MM.1S (cell line): ENCODE data around the gene DHRS1.

Experiments used
- DNase-seq: peaks from one replicate; pipeline ENCODE4 v3.0.0-alpha.2; 2015
- H2AFZ ChIP-seq: fragments of 300-600 bp; sonication (generic); 2 replicates; pipeline ENCODE4 v1.6.0; 2016; ENCODE audit warnings: antibody characterized with exemption, low read length
- H3F3A ChIP-seq: fragments of 300-600 bp; sonication (generic); 2 replicates; pipeline ENCODE4 v1.6.1; 2016; ENCODE audit warnings: mild to moderate bottlenecking, antibody characterized with exemption, low read length, moderate library complexity, mixed read lengths; ENCODE audit not compliant: insufficient read depth
- H3K27ac ChIP-seq: fragments of 300-600 bp; sonication (generic); 2 replicates; pipeline ENCODE4 v1.5.1; 2016; ENCODE audit warnings: mild to moderate bottlenecking, low read length
- H3K27me3 ChIP-seq: fragments of 300-600 bp; sonication (generic); replicated peaks from 2 replicates; pipeline ENCODE4 v1.6.0; 2016; ENCODE audit warnings: low read length; ENCODE audit not compliant: insufficient read depth
- H3K36me3 ChIP-seq: fragments of 300-600 bp; sonication (generic); replicated peaks from 2 replicates; pipeline ENCODE4 v1.6.1; 2016; ENCODE audit warnings: mild to moderate bottlenecking, low read length, mixed read lengths; ENCODE audit not compliant: insufficient read depth
- H3K4me1 ChIP-seq: fragments of 300-600 bp; sonication (generic); 2 replicates; pipeline ENCODE4 v1.6.1; 2016; ENCODE audit warnings: low read length, mixed read lengths
- H3K4me2 ChIP-seq: fragments of 300-600 bp; sonication (generic); 2 replicates; pipeline ENCODE4 v1.6.0; 2016; ENCODE audit warnings: low read depth, low read length
- H3K4me3 ChIP-seq: fragments of 300-600 bp; sonication (generic); 2 replicates; pipeline ENCODE4 v1.5.1; 2016; ENCODE audit warnings: low read length, mixed read lengths
- H3K79me2 ChIP-seq: fragments of 300-600 bp; sonication (generic); 2 replicates; pipeline ENCODE4 v1.6.1; 2016; ENCODE audit warnings: mixed run types, low read length, mixed read lengths
- H3K9ac ChIP-seq: fragments of 300-600 bp; sonication (generic); 2 replicates; pipeline ENCODE4 v1.6.1; 2016; ENCODE audit warnings: low read length, mixed read lengths
- H3K9me2 ChIP-seq: fragments of 300-600 bp; sonication (generic); replicated peaks from 2 replicates; pipeline ENCODE4 v1.6.1; 2016; ENCODE audit warnings: mild to moderate bottlenecking, low read length, mixed read lengths; ENCODE audit not compliant: insufficient read depth
- H3K9me3 ChIP-seq: fragments of 300-600 bp; sonication (generic); replicated peaks from 2 replicates; pipeline ENCODE4 v1.6.1; 2016; ENCODE audit warnings: mild to moderate bottlenecking, low read length, mixed read lengths; ENCODE audit not compliant: insufficient read depth
- H4K20me1 ChIP-seq: fragments of 300-600 bp; sonication (generic); 2 replicates; pipeline ENCODE4 v1.6.1; 2016; ENCODE audit warnings: mild to moderate bottlenecking, low read length, moderate library complexity, mixed read lengths; ENCODE audit not compliant: insufficient read depth
- EZH2 ChIP-seq: fragments of 300-600 bp; sonication (generic); optimal IDR thresholded peaks from 2 replicates; pipeline ENCODE3; 2017; ENCODE audit warnings: low read depth, mild to moderate bottlenecking, antibody characterized with exemption, low read length, mixed read lengths
- EZH2phosphoT487 ChIP-seq: fragments of 300-600 bp; sonication (generic); IDR thresholded peaks from 2 replicates; pipeline ENCODE4 v1.6.1; 2018; ENCODE audit warnings: antibody characterized with exemption, low read length
- TF ChIP-seq, protein P1 (sequence below): fragments of 300-600 bp; sonication (generic); IDR thresholded peaks from 2 replicates; pipeline ENCODE4 v1.5.1; 2016; ENCODE audit warnings: antibody characterized with exemption, low read length, mixed read lengths

The DHRS1 gene

GRCh38 chr14:24263848-24264247 lies 35.7 kb downstream of the DHRS1 start:
- Histone ChIP-seq H3K27me3 (no peaks in the 10 kb centered on the region), H3K79me2 (no peaks in the 10 kb centered on the region), H3K36me3 (no peaks in the 10 kb centered on the region), H3K27ac (no peak overlapping the region), H3K4me2 (no peak overlapping the region), H3K4me3 (no peak overlapping the region), H3K9me2 (no peaks in the 10 kb centered on the region), H3K9me3 (no peaks in the 10 kb centered on the region), H2AFZ (no peak overlapping the region), H3K9ac (no peak overlapping the region), H4K20me1 (no peaks in the 10 kb centered on the region), H3F3A (no peaks in the 10 kb centered on the region), H3K4me1 (no peaks in the 10 kb centered on the region)
- DNase-seq = no peak
- no peak for TF ChIP-seq EZH2
- TF ChIP-seq, protein P1, sequence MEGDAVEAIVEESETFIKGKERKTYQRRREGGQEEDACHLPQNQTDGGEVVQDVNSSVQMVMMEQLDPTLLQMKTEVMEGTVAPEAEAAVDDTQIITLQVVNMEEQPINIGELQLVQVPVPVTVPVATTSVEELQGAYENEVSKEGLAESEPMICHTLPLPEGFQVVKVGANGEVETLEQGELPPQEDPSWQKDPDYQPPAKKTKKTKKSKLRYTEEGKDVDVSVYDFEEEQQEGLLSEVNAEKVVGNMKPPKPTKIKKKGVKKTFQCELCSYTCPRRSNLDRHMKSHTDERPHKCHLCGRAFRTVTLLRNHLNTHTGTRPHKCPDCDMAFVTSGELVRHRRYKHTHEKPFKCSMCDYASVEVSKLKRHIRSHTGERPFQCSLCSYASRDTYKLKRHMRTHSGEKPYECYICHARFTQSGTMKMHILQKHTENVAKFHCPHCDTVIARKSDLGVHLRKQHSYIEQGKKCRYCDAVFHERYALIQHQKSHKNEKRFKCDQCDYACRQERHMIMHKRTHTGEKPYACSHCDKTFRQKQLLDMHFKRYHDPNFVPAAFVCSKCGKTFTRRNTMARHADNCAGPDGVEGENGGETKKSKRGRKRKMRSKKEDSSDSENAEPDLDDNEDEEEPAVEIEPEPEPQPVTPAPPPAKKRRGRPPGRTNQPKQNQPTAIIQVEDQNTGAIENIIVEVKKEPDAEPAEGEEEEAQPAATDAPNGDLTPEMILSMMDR = no peak
- TF ChIP-seq EZH2phosphoT487 = no peak

DNA sequence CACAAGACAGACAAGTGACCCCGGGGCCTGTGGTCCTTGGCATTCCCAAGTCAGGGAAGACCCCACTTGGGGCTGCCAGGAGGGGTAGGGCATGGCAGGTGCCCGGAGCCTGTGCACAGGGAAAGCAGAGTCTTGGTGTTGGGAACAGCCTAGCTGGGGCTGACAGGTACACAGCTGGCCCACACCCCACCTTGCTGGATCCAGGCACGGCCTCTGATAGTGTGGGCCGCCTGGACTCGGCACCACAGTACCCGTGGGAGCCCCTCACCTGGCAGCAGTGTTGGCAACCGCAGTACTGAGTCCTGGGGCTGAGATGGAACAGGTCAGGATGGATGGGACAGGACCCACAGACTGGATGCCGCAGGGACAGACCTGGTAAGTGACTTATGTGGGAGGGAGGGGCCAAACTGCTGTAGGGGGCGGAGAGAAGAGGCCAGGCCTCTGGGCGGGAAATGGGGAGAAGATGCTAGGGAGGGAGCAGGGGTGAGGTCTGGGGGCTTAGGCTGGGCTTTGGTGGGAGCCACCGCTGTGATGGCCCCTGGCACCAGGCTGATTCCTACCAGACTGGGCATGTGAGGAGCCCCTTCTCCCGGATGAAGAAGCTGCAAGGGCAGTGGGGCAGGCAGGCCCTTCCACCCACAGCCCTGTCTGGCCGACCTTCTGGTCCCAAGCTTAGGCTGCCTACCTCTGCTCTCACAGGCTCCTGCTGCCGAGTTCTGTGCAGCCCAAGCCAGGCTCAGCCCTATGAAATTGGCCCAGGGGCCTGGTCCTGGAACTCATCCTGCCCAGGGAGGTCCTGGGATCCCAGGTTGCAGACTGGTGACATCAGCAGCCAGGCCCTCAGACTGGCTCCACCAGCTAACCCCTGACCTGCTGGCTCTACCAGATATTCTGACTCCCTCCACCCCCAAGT lies 36.5 kb downstream of the DHRS1 start, which contains the start of gene TGM1:
Gene TGM1, minus strand, starts transcription at position 357 of the 913 bp plus-strand sequence. CDS start 825 bp downstream, outside the sequence.
- Histone ChIP-seq H3K4me3 (no peak within 1 kb of the TSS), H3K36me3 (no peaks in the 10 kb centered on the region), H2AFZ (no peak within 1 kb of the TSS), H4K20me1 (no peaks in the 10 kb centered on the region), H3K4me1 (no peaks in the 10 kb centered on the region), H3K4me2 (no peak within 1 kb of the TSS), H3F3A (no peaks in the 10 kb centered on the region), H3K27ac (no peak within 1 kb of the TSS), H3K9me3 (no peaks in the 10 kb centered on the region), H3K27me3 (no peaks in the 10 kb centered on the region), H3K9me2 (no peaks in the 10 kb centered on the region), H3K9ac (no peak within 1 kb of the TSS), H3K79me2 (no peaks in the 10 kb centered on the region)
- no peak for DNase-seq
- no peak for TF ChIP-seq EZH2phosphoT487
- TF ChIP-seq, protein P1 = no peak

- Histone ChIP-seq H4K20me1 (no peaks in the 10 kb centered on the region), H3K4me1 (no peaks in the 10 kb centered on the region), H3K9me2 (no peaks in the 10 kb centered on the region), H3K4me2 (no peak overlapping the region), H3F3A (no peaks in the 10 kb centered on the region), H3K27me3 (no peaks in the 10 kb centered on the region), H3K4me3 (no peak overlapping the region), H3K27ac (no peak overlapping the region), H2AFZ (no peak overlapping the region), H3K79me2 (no peaks in the 10 kb centered on the region), H3K9ac (no peak overlapping the region), H3K36me3 (no peaks in the 10 kb centered on the region), H3K9me3 (no peaks in the 10 kb centered on the region)
- no peak for DNase-seq
- TF ChIP-seq, protein P1 = no peak
- TF ChIP-seq EZH2 = no peak
- no peak for TF ChIP-seq EZH2phosphoT487
Observed at GRCh38 chr14:24261969-24262327, 37.6 kb downstream of the DHRS1 start.
